ENCODE measurements around the gene RSPRY1. TPM values are rescaled to one million over a fixed set of nuclear protein-coding genes. Genes with fewer than 3 reads are reported as not detected.

Gene RSPRY1
- total RNA-seq, 4 donors from 2014 or later, result 28.2 to 31.8 (median 29.5) TPM

DNA sequence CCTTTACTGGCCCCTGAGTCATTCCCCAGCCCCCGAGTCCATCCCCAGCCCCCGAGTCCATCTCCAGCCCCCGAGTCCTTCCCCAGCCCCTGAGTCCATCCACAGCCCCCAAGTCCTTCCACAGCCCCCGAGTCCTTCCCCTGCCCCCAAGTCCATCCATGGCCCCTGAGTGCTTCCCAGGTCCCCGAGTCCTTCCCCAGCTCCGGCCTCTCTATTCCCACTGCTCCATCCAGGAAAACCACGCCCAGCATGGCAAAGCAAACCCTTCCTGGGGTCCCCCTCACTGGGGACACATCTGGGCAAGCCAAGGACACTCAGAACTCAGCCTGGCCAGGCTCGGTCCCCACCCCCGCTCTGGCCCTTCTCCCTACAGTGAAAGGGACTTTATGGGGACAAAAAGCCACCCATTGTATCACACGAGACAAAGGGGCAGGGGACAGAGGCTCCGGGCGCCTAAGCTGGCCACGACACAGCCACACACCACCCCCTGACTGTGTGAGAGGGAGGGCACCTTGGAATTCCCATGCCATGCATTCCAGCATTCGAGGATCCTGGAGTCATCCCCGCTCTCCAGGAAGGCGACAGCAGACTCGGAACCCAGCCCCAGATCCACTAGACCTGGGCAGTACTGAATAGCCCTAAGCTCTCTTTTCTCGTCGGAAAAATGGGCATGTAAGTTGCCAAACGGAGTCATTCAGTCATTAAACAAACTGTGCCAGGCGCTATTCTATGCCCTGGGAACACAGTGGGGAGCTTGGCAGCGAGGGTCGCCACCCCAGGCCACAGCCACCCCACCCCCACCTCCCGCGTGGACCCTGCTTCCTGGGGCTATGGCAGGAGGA lies 84.3 kb downstream of the RSPRY1 start:
- Histone ChIP-seq H3K4me3 (no peak overlapping the region), H3K27me3 (peaks cover 9% of the 10 kb centered on the region), H3K36me3 (no peaks in the 10 kb centered on the region), H3K9me3 (no peaks in the 10 kb centered on the region), H3K4me1 (peaks cover 0 to 18% (median 0%) of the 10 kb centered on the region in 3 donors), H3K27ac (no peak overlapping the region)
- 77% methylated on average over 4 of the region's 25 CpGs; no CpG with 5 or more reads in 1 of the 2 donors for WGBS, 2 donors (ENCODE audit: low coverage in 1 of 2)
- TF ChIP-seq EP300 (IDR thresholded peaks at IDR 0.05), result no peak
- no peak for TF ChIP-seq POLR2A (IDR thresholded peaks at IDR 0.05)
- TF ChIP-seq POLR2AphosphoS5 (IDR thresholded peaks at IDR 0.05), result no peak
- no peak for TF ChIP-seq CTCF (IDR thresholded peaks at IDR 0.05)
- no peak for ATAC-seq

- Histone ChIP-seq H3K27ac (no peak overlapping the region), H3K36me3 (no peaks in the 10 kb centered on the region), H3K9me3 (no peaks in the 10 kb centered on the region), H3K4me3 (no peak overlapping the region), H3K27me3 (peaks cover 9% of the 10 kb centered on the region), H3K4me1 (peaks cover 0 to 12% (median 0%) of the 10 kb centered on the region in 3 donors)
- no CpG with 5 or more reads among the region's 7 CpGs for WGBS, 2 donors (ENCODE audit: low coverage in 1 of 2)
- TF ChIP-seq EP300 (IDR thresholded peaks at IDR 0.05) (no peak), POLR2A (IDR thresholded peaks at IDR 0.05) (no peak), CTCF (IDR thresholded peaks at IDR 0.05) (no peak), POLR2AphosphoS5 (IDR thresholded peaks at IDR 0.05) (no peak)
- no peak for ATAC-seq
Measured at GRCh38 chr16:57271063-57271345, 84.9 kb downstream of the RSPRY1 start.

GRCh38 chr16:57271867-57272495 lies 85.9 kb downstream of the RSPRY1 start:
- Histone ChIP-seq H3K27ac (no peak overlapping the region), H3K4me3 (no peak overlapping the region), H3K4me1 (peaks cover 0 to 6% (median 0%) of the 10 kb centered on the region in 3 donors), H3K36me3 (no peaks in the 10 kb centered on the region), H3K9me3 (no peaks in the 10 kb centered on the region), H3K27me3 (peaks cover 9% of the 10 kb centered on the region)
- WGBS, 2 donors (ENCODE audit: low coverage in 1 of 2), result 89 to 100% methylated on average over 1 to 3 of the region's 5 CpGs
- no peak for TF ChIP-seq POLR2AphosphoS5 (IDR thresholded peaks at IDR 0.05)
- TF ChIP-seq EP300 (IDR thresholded peaks at IDR 0.05), result no peak
- no peak for TF ChIP-seq POLR2A (IDR thresholded peaks at IDR 0.05)
- no peak for TF ChIP-seq CTCF (IDR thresholded peaks at IDR 0.05)
- no peak for ATAC-seq

- no peak overlapping the region for H3K27ac ChIP-seq
- WGBS, 2 donors (ENCODE audit: low coverage in 1 of 2), result 60 to 75% methylated on average over 1 of the region's 1 CpG
- peaks cover 0 to 7% (median 0%) of the 10 kb centered on the region in 3 donors for H3K4me1 ChIP-seq
Measured at GRCh38 chr16:57273359-57273758, 87.2 kb downstream of the RSPRY1 start.

More at GRCh38 chr16:57273359-57273758, 87.2 kb downstream of the RSPRY1 start:
- Histone ChIP-seq H3K36me3 (no peaks in the 10 kb centered on the region), H3K27me3 (peaks cover 9% of the 10 kb centered on the region), H3K9me3 (no peaks in the 10 kb centered on the region), H3K4me3 (no peak overlapping the region)
- TF ChIP-seq POLR2A (IDR thresholded peaks at IDR 0.05), result no peak
- no peak for TF ChIP-seq POLR2AphosphoS5 (IDR thresholded peaks at IDR 0.05)
- TF ChIP-seq EP300 (IDR thresholded peaks at IDR 0.05), result no peak
- no peak for TF ChIP-seq CTCF (IDR thresholded peaks at IDR 0.05)
- ATAC-seq, result no peak

All from gastroesophageal sphincter (tissue), 4 donors.